PC-3 (cell line): ENCODE data around the gene CFAP210. TPM values are rescaled to one million over a fixed set of nuclear protein-coding genes. Genes with fewer than 3 reads are reported as not detected.

Source experiments
- ATAC-seq: fragments of 200-7000 bp; cut with Tn5 transposase; 2 replicates; pipeline ENCODE4 v1.9.1; 2020; ENCODE audit warnings: mild to moderate bottlenecking, moderate library complexity
- BruUV-seq: library from RNA; stranded (reverse); fragments of 400-500 nt; replicated peaks from 2 replicates; lab custom pipeline; 2021; lab: Mats Ljungman, UMichigan
- CTCF ChIA-PET: fragments of 300-600 bp; sonication (Branson Sonifier 250); formaldehyde crosslinking; loops from one replicate; lab custom pipeline; 2022; ENCODE audit warnings: antibody characterized with exemption; lab: Charles Lee
- POLR2A ChIA-PET: fragments of 300-600 bp; sonication (Branson Sonifier 250); formaldehyde crosslinking; loops from one replicate; lab custom pipeline; 2022; ENCODE audit warnings: antibody characterized with exemption; ENCODE audit not compliant: unreplicated experiment; lab: Charles Lee
- DNase-seq: peaks from one replicate; pipeline ENCODE4 v3.0.0-alpha.2; 2015
- H2AFZ ChIP-seq: fragments of 300-600 bp; sonication (generic); 2 replicates; pipeline ENCODE4 v1.6.0; 2016; ENCODE audit warnings: antibody characterized with exemption, low read length
- H3F3A ChIP-seq: fragments of 300-600 bp; sonication (generic); one replicate; pipeline ENCODE4 v1.6.0; 2017; ENCODE audit warnings: antibody characterized with exemption, low read length, control low read depth, mild to moderate bottlenecking; ENCODE audit not compliant: unreplicated experiment
- H3K27ac ChIP-seq: fragments of 300-600 bp; sonication (generic); 2 replicates; pipeline ENCODE4 v1.5.1; 2016; ENCODE audit warnings: mild to moderate bottlenecking, low read length
- H3K27me3 ChIP-seq: fragments of 300-600 bp; sonication (generic); 2 replicates; pipeline ENCODE4 v1.6.1; 2016; ENCODE audit warnings: low read length, mixed read lengths
- H3K36me3 ChIP-seq: fragments of 300-600 bp; sonication (generic); 2 replicates; pipeline ENCODE4 v1.6.1; 2016; ENCODE audit warnings: low read depth, mixed run types, low read length, mixed read lengths
- H3K4me1 ChIP-seq: fragments of 300-600 bp; sonication (generic); 2 replicates; pipeline ENCODE4 v1.5.1; 2016; ENCODE audit warnings: low read length; ENCODE audit not compliant: insufficient read depth
- H3K4me2 ChIP-seq: fragments of 300-600 bp; sonication (generic); 2 replicates; pipeline ENCODE4 v1.6.0; 2016; ENCODE audit warnings: low read length
- H3K4me3 ChIP-seq: fragments of 300-600 bp; sonication (generic); 2 replicates; pipeline ENCODE4 v1.5.1; 2016; ENCODE audit warnings: mild to moderate bottlenecking, low read length, mixed read lengths
- H3K79me2 ChIP-seq: fragments of 300-600 bp; sonication (generic); 2 replicates; pipeline ENCODE4 v1.6.1; 2017; ENCODE audit warnings: low read length, mixed read lengths
- H3K9ac ChIP-seq: fragments of 300-600 bp; sonication (generic); 2 replicates; pipeline ENCODE4 v1.6.0; 2016; ENCODE audit warnings: mild to moderate bottlenecking, low read length
- H3K9me2 ChIP-seq: fragments of 300-600 bp; sonication (generic); replicated peaks from 2 replicates; pipeline ENCODE4 v1.6.1; 2016; ENCODE audit warnings: mixed run types, low read length, mixed read lengths
- H3K9me3 ChIP-seq: fragments of 300-600 bp; sonication (generic); 2 replicates; pipeline ENCODE4 v1.6.1; 2016; ENCODE audit warnings: low read length, mixed read lengths
- H4K20me1 ChIP-seq: fragments of 300-600 bp; sonication (generic); 2 replicates; pipeline ENCODE4 v1.6.1; 2016; ENCODE audit warnings: low read length, mixed read lengths
- CTCF ChIP-seq: fragments of 300-600 bp; sonication (generic); conservative IDR thresholded peaks from 2 replicates; pipeline ENCODE4 v1.5.1; 2017; ENCODE audit warnings: antibody characterized with exemption, low read depth, mild to moderate bottlenecking, low read length
- EZH2 ChIP-seq: fragments of 300-600 bp; sonication (generic); IDR thresholded peaks from one replicate; pipeline ENCODE4 v1.6.1; 2017; ENCODE audit warnings: antibody characterized with exemption, mild to moderate bottlenecking, low read length; ENCODE audit not compliant: unreplicated experiment
- EZH2phosphoT487 ChIP-seq: fragments of 300-600 bp; sonication (generic); IDR thresholded peaks from 2 replicates; pipeline ENCODE4 v1.6.1; 2018; ENCODE audit warnings: mild to moderate bottlenecking, antibody characterized with exemption, low read length, borderline replicate concordance
- intact Hi-C: fragments of 100-400 bp; cut with micrococcal nuclease; formaldehyde crosslinking; loops from 2 replicates; pipeline ENCODE4 v1.9.0; 2023
- total RNA-seq: library from RNA; depleted of rRNA; stranded (reverse); fragments of >200 nt; gene quantifications from 2 replicates; pipeline ENCODE4 v1.2.3, GENCODE V29; 2014

CFAP210 gene
- total RNA-seq, 1 experiment from 2014 or later: not detected

- no peak overlapping the region for H2AFZ ChIP-seq
- ChIA-PET CTCF (no interaction called here), POLR2A (no interaction called here)
- H3K4me2 ChIP-seq: no peak overlapping the region
- no peak overlapping the region for H3K4me3 ChIP-seq
- H3K4me1 ChIP-seq: no peaks in the 10 kb centered on the region
- no peaks in the 10 kb centered on the region for H3K9me2 ChIP-seq
- ATAC-seq: no peak; the same call in 1 of the 2 replicates
- no peak overlapping the region for H3K27ac ChIP-seq
- intact Hi-C loops: no loop called here
- H3K79me2 ChIP-seq: no peaks in the 10 kb centered on the region
- peak; percentile 26 for DNase-seq
- no TSS peak for BruUV-seq
- TF ChIP-seq CTCF (peak; percentile 56), EZH2 (no peak), EZH2phosphoT487 (no peak)
- H3K9ac ChIP-seq: no peak overlapping the region
- H3F3A ChIP-seq: no peaks in the 10 kb centered on the region
- H3K27me3 ChIP-seq: no peaks in the 10 kb centered on the region
- H3K9me3 ChIP-seq: no peaks in the 10 kb centered on the region
- H4K20me1 ChIP-seq: no peaks in the 10 kb centered on the region
- H3K36me3 ChIP-seq: no peaks in the 10 kb centered on the region
Measured at GRCh38 chr2:169676357-169676756, 17.8 kb downstream of the CFAP210 start.

- Histone ChIP-seq H3F3A (no peaks in the 10 kb centered on the region), H3K4me3 (no peak overlapping the region), H3K9me3 (no peaks in the 10 kb centered on the region), H3K27me3 (no peaks in the 10 kb centered on the region), H3K9ac (no peak overlapping the region), H3K9me2 (no peaks in the 10 kb centered on the region), H3K4me2 (no peak overlapping the region), H4K20me1 (no peaks in the 10 kb centered on the region), H3K36me3 (no peaks in the 10 kb centered on the region), H3K4me1 (no peaks in the 10 kb centered on the region), H2AFZ (no peak overlapping the region), H3K79me2 (no peaks in the 10 kb centered on the region), H3K27ac (no peak overlapping the region)
- ChIA-PET CTCF (no interaction called here), POLR2A (no interaction called here)
- intact Hi-C loops: no loop called here
- no peak for ATAC-seq
- no TSS peak for BruUV-seq
- DNase-seq: no peak
- TF ChIP-seq EZH2 (no peak), CTCF (no peak), EZH2phosphoT487 (no peak)
Measured at GRCh38 chr2:169673921-169674320, 20.3 kb downstream of the CFAP210 start.

GRCh38 chr2:169673106-169673505 is 21.1 kb downstream of the CFAP210 start:
- POLR2A ChIA-PET: no interaction called here

More at GRCh38 chr2:169673106-169673505, 21.1 kb downstream of the CFAP210 start:
- Histone ChIP-seq H3K9me3 (no peaks in the 10 kb centered on the region), H3K79me2 (no peaks in the 10 kb centered on the region), H2AFZ (no peak overlapping the region), H3K27ac (no peak overlapping the region), H3K9me2 (no peaks in the 10 kb centered on the region), H3K4me2 (no peak overlapping the region), H3K36me3 (no peaks in the 10 kb centered on the region), H4K20me1 (no peaks in the 10 kb centered on the region), H3K27me3 (no peaks in the 10 kb centered on the region), H3K4me1 (no peaks in the 10 kb centered on the region), H3K9ac (no peak overlapping the region), H3F3A (no peaks in the 10 kb centered on the region), H3K4me3 (no peak overlapping the region)
- no peak for TF ChIP-seq CTCF
- TF ChIP-seq EZH2: no peak
- no peak for TF ChIP-seq EZH2phosphoT487
- BruUV-seq: no TSS peak
- no peak for ATAC-seq
- CTCF ChIA-PET: no interaction called here
- no peak for DNase-seq
- intact Hi-C loops: no loop called here
